K562 (cell line): Measurements from ENCODE around the gene LRPAP1.
"Not testable (repeated sequence)": the region's sequence is repeated elsewhere in the genome, so short reads cannot be mapped to it uniquely, and the experiment has no call there.

ENCODE experiments used
- FOXJ3 ChIP-seq: sonication (generic); formaldehyde crosslinking; IDR thresholded peaks from 2 replicates; pipeline ENCODE4 v1.4.0; 2020; ENCODE audit warnings: mild to moderate bottlenecking, missing genetic modification reagents
- HNRNPH1 ChIP-seq: fragments of 200-400 bp; formaldehyde crosslinking; optimal IDR thresholded peaks from 2 replicates; pipeline ENCODE3; 2017; ENCODE audit warnings: low read depth, mild to moderate bottlenecking, low read length, moderate library complexity
- RAD21 ChIP-seq, 2 experiments: fragments of 250-450 bp in 1 of 2; fragments of 450-650 bp in 1 of 2; sonication (Bioruptor Pico) in 1 of 2; formaldehyde crosslinking in 1 of 2; IDR thresholded peaks in 1 of 2; conservative IDR thresholded peaks in 1 of 2; 2 replicates each; pipeline versions ENCODE4 v1.4.0 to v1.8.0; 2020 to 2022; ENCODE audit warnings: mild to moderate bottlenecking in 2 of 2, moderate library complexity in 1 of 2
- TF ChIP-seq, protein P1 (sequence below), 3 experiments: IDR thresholded peaks in 2 of 3; conservative IDR thresholded peaks in 1 of 3; 2 replicates each; pipeline ENCODE4 v1.5.1; 2011 to 2012; ENCODE audit warnings: low read length in 3 of 3, mild to moderate bottlenecking in 3 of 3, control low read depth in 2 of 3, improper control_type of control experiment in 1 of 3, inconsistent platforms in 1 of 3, low read depth in 1 of 3, mixed read lengths in 1 of 3, moderate library complexity in 1 of 3; ENCODE audit not compliant: insufficient read depth in 2 of 3

GRCh38 chr4:3511601-3512000 is 20.6 kb downstream of the LRPAP1 start:
- TF ChIP-seq, protein P1, sequence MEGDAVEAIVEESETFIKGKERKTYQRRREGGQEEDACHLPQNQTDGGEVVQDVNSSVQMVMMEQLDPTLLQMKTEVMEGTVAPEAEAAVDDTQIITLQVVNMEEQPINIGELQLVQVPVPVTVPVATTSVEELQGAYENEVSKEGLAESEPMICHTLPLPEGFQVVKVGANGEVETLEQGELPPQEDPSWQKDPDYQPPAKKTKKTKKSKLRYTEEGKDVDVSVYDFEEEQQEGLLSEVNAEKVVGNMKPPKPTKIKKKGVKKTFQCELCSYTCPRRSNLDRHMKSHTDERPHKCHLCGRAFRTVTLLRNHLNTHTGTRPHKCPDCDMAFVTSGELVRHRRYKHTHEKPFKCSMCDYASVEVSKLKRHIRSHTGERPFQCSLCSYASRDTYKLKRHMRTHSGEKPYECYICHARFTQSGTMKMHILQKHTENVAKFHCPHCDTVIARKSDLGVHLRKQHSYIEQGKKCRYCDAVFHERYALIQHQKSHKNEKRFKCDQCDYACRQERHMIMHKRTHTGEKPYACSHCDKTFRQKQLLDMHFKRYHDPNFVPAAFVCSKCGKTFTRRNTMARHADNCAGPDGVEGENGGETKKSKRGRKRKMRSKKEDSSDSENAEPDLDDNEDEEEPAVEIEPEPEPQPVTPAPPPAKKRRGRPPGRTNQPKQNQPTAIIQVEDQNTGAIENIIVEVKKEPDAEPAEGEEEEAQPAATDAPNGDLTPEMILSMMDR (IDR thresholded peaks at IDR 0.05 in 2 of 3, conservative IDR thresholded peaks at IDR 0.05 in 1 of 3; ENCODE audit: insufficient read depth in 2 of 3, low read depth in 1 of 3, low read length in 3 of 3): not testable (repeated sequence)
- not testable (repeated sequence) for TF ChIP-seq RAD21 (CRISPR knock-in tag; conservative IDR thresholded peaks at IDR 0.05 in 1 of 2, IDR thresholded peaks at IDR 0.05 in 1 of 2); HNRNPH1; FOXJ3
